LNCaP clone FGC (cell line): ENCODE measurements around the gene BCKDK.
A peak's percentile ranks its signal among the peaks of the same experiment; 100 is the strongest.

ENCODE experiments used
- DNase-seq: peaks from one replicate; pipeline ENCODE4 v3.0.0-alpha.2; 2011; ENCODE audit warnings: low read depth
- H3K4me3 ChIP-seq: 2 replicates; pipeline ENCODE4 v1.5.1; 2011; ENCODE audit warnings: mild to moderate bottlenecking, low read depth, low read length, control low read depth
- CTCF ChIP-seq: IDR thresholded peaks from 2 replicates; pipeline ENCODE4 v1.5.1; 2012; ENCODE audit warnings: mild to moderate bottlenecking; ENCODE audit not compliant: control insufficient read depth, insufficient read depth; ENCODE audit errors: extremely low read depth

The BCKDK gene

GRCh38 chr16:31067342-31067741 is 40.8 kb upstream of the BCKDK start:
- no peak for TF ChIP-seq CTCF
- H3K4me3 ChIP-seq = no peak overlapping the region
- no peak for DNase-seq

- no peak for DNase-seq
- TF ChIP-seq CTCF = no peak
- peak overlapping the region; percentile 100 for H3K4me3 ChIP-seq
Measured at GRCh38 chr16:31071861-31072260, 36.3 kb upstream of the BCKDK start.

GRCh38 chr16:31072540-31073141 is 35.5 kb upstream of the BCKDK start:
- peak; percentile 33 for DNase-seq
- peak overlapping the region; percentile 100 for H3K4me3 ChIP-seq
- no peak for TF ChIP-seq CTCF

GRCh38 chr16:31073142-31073969 is 34.8 kb upstream of the BCKDK start:
- TF ChIP-seq CTCF = no peak
- peak; percentile 72 for DNase-seq
- H3K4me3 ChIP-seq = peak overlapping the region; percentile 100

GRCh38 chr16:31073970-31074813 is 34.0 kb upstream of the BCKDK start, which contains the start of the genes ZNF646 and ZNF668:
ZNF646 (plus strand) TSS chr16:31074422; CDS start chr16:31076325, 1,903 bp downstream.
ZNF668 (minus strand) TSS chr16:31074240; CDS start chr16:31064459, 9,781 bp downstream.
- DNase-seq = peak; percentile 98
- H3K4me3 ChIP-seq = peak within 1 kb of the TSS; percentile 100
- TF ChIP-seq CTCF = no peak

- TF ChIP-seq CTCF = no peak
- no peak for DNase-seq
- peak overlapping the region; percentile 100 for H3K4me3 ChIP-seq
Measured at GRCh38 chr16:31074814-31075183, 33.4 kb upstream of the BCKDK start.
